Liver (tissue), 9 donors: Measurements from ENCODE around the gene PSD4. TPM values are rescaled to one million over a fixed set of nuclear protein-coding genes. Genes with fewer than 3 reads are reported as not detected.

ENCODE experiments used
- DNase-seq: peaks from one replicate; pipeline ENCODE4 v3.0.0-alpha.2; 2017; ENCODE audit warnings: low spot score
- H3K27ac ChIP-seq, 2 donors: one replicate each; pipeline ENCODE4 v1.7.0; 2013; ENCODE audit warnings: inconsistent platforms in 2 of 2, low read length in 2 of 2, control low read depth in 1 of 2, low read depth in 1 of 2, mild to moderate bottlenecking in 1 of 2
- H3K27me3 ChIP-seq, 4 donors: one replicate each; pipeline versions ENCODE4 v1.6.1 to v1.7.0; 2013; ENCODE audit warnings: low read length in 3 of 4, inconsistent platforms in 1 of 4, mild to moderate bottlenecking in 1 of 4, moderate library complexity in 1 of 4; ENCODE audit not compliant: control insufficient read depth in 4 of 4, insufficient read depth in 4 of 4
- H3K36me3 ChIP-seq, 4 donors: one replicate each; pipeline versions ENCODE4 v1.6.1 to v1.7.0; 2013; ENCODE audit warnings: low read length in 3 of 4, mild to moderate bottlenecking in 3 of 4, low read depth in 1 of 4, moderate library complexity in 1 of 4; ENCODE audit not compliant: control insufficient read depth in 4 of 4, insufficient read depth in 3 of 4
- H3K4me1 ChIP-seq, 4 donors: one replicate each; pipeline versions ENCODE4 v1.6.1 to v1.7.0; 2013; ENCODE audit warnings: low read length in 3 of 4, mild to moderate bottlenecking in 3 of 4, moderate library complexity in 1 of 4; ENCODE audit not compliant: control insufficient read depth in 4 of 4, insufficient read depth in 4 of 4
- H3K4me3 ChIP-seq, 3 donors: one replicate each; pipeline versions ENCODE4 v1.6.1 to v1.7.0; 2013; ENCODE audit warnings: low read length in 3 of 3, control low read depth in 1 of 3, low read depth in 1 of 3, mild to moderate bottlenecking in 1 of 3
- H3K9ac ChIP-seq, 2 donors: one replicate each; pipeline ENCODE4 v1.7.0; 2013; ENCODE audit warnings: low read length in 2 of 2, mild to moderate bottlenecking in 2 of 2, moderate library complexity in 2 of 2, control low read depth in 1 of 2, low read depth in 1 of 2
- H3K9me3 ChIP-seq, 4 donors: one replicate each; pipeline versions ENCODE4 v1.6.1 to v1.7.0; 2013; ENCODE audit warnings: low read length in 3 of 4; ENCODE audit not compliant: control insufficient read depth in 4 of 4
- ATF3 ChIP-seq: IDR thresholded peaks from 2 replicates; pipeline ENCODE4 v1.6.1; 2016; ENCODE audit warnings: antibody characterized with exemption
- EGR1 ChIP-seq, 2 donors: IDR thresholded peaks; 2 replicates each; pipeline ENCODE4 v1.6.1; 2016 to 2018; ENCODE audit warnings: antibody characterized with exemption in 2 of 2, low read depth in 2 of 2
- FOXA1 ChIP-seq: IDR thresholded peaks from 2 replicates; pipeline ENCODE4 v1.6.1; 2016; ENCODE audit warnings: antibody characterized with exemption
- FOXA2 ChIP-seq: IDR thresholded peaks from 2 replicates; pipeline ENCODE4 v1.6.1; 2016; ENCODE audit warnings: antibody characterized with exemption
- GABPA ChIP-seq, 2 donors: IDR thresholded peaks in 1 of 2; conservative IDR thresholded peaks in 1 of 2; 2 replicates each; pipeline ENCODE4 v1.6.1; 2016; ENCODE audit warnings: antibody characterized with exemption in 2 of 2, mild to moderate bottlenecking in 1 of 2, moderate library complexity in 1 of 2
- HNF4A ChIP-seq, 2 donors: conservative IDR thresholded peaks; 2 replicates each; pipeline ENCODE4 v1.6.1; 2016; ENCODE audit warnings: antibody characterized with exemption in 2 of 2, mild to moderate bottlenecking in 2 of 2
- HNF4G ChIP-seq: IDR thresholded peaks from 2 replicates; pipeline ENCODE4 v1.6.1; 2016; ENCODE audit warnings: antibody characterized with exemption
- JUND ChIP-seq, 2 donors: IDR thresholded peaks; 2 replicates each; pipeline ENCODE4 v1.6.1; 2016; ENCODE audit warnings: antibody characterized with exemption in 2 of 2
- NR2F2 ChIP-seq: IDR thresholded peaks from 2 replicates; pipeline ENCODE4 v1.6.1; 2016; ENCODE audit warnings: antibody characterized with exemption
- RAD21 ChIP-seq, 2 donors: IDR thresholded peaks; 2 replicates each; pipeline ENCODE4 v1.6.1; 2016; ENCODE audit warnings: antibody characterized with exemption in 2 of 2, mild to moderate bottlenecking in 2 of 2
- REST ChIP-seq: IDR thresholded peaks from 2 replicates; pipeline ENCODE4 v1.6.1; 2016; ENCODE audit warnings: antibody characterized with exemption, mild to moderate bottlenecking
- RXRA ChIP-seq, 2 donors: IDR thresholded peaks; 2 replicates each; pipeline ENCODE4 v1.6.1; 2017 to 2018; ENCODE audit warnings: antibody characterized with exemption in 2 of 2, mild to moderate bottlenecking in 1 of 2
- SP1 ChIP-seq: IDR thresholded peaks from 2 replicates; pipeline ENCODE4 v1.6.1; 2018; ENCODE audit warnings: antibody characterized with exemption, mild to moderate bottlenecking
- TAF1 ChIP-seq: conservative IDR thresholded peaks from 2 replicates; pipeline ENCODE4 v1.6.1; 2016; ENCODE audit warnings: antibody characterized with exemption, mild to moderate bottlenecking
- YY1 ChIP-seq: IDR thresholded peaks from 2 replicates; pipeline ENCODE4 v1.6.1; 2016; ENCODE audit warnings: antibody characterized with exemption, mild to moderate bottlenecking
- WGBS: extraction: QIAGEN DNeasy Blood & Tissue Kit; methylation state at CpG from one replicate; pipeline ENCODE4 v1.1.7; 2013; 5-methylcytosine and 5-hydroxymethylcytosine counted together
- polyA plus RNA-seq, 2 donors: library from polyadenylated mRNA; stranded (reverse) in 1 of 2; unstranded in 1 of 2; fragments of 200-250 nt in 1 of 2; fragments of >200 nt in 1 of 2; fragmentation: Nextera tagmentation in 1 of 2; extraction: Ambion mirVana in 1 of 2; gene quantifications; one replicate each; pipeline versions ENCODE4 v1.2.1 to v1.2.3, GENCODE V29; 2013 to 2015
- total RNA-seq, 2 donors: library from RNA; depleted of rRNA; stranded (reverse); fragments of >200 nt; gene quantifications; one replicate each; pipeline ENCODE4 v1.2.3, GENCODE V29; 2014
- TF ChIP-seq, protein P1 (sequence below): fragments of 150-350 bp; IDR thresholded peaks from 2 replicates; pipeline ENCODE4 v1.5.1; 2017; ENCODE audit warnings: improper control_type of control experiment, low read depth, low read length; ENCODE audit not compliant: missing input control
- TF ChIP-seq, protein P2 (sequence below): IDR thresholded peaks from 2 replicates; pipeline ENCODE4 v1.6.1; 2016; ENCODE audit warnings: antibody characterized with exemption
- TF ChIP-seq, protein P3 (sequence below): IDR thresholded peaks from 2 replicates; pipeline ENCODE4 v1.6.1; 2016; ENCODE audit warnings: antibody characterized with exemption
- donor health status: healthy.
- donor health status: healthy.
- donor health status: healthy.
- donor health status: healthy.
- donor health status: healthy.

Gene PSD4
- total and polyA plus RNA-seq, 4 donors, result 16.4 to 83.2 (median 34.4) TPM

- TF ChIP-seq, protein P1, sequence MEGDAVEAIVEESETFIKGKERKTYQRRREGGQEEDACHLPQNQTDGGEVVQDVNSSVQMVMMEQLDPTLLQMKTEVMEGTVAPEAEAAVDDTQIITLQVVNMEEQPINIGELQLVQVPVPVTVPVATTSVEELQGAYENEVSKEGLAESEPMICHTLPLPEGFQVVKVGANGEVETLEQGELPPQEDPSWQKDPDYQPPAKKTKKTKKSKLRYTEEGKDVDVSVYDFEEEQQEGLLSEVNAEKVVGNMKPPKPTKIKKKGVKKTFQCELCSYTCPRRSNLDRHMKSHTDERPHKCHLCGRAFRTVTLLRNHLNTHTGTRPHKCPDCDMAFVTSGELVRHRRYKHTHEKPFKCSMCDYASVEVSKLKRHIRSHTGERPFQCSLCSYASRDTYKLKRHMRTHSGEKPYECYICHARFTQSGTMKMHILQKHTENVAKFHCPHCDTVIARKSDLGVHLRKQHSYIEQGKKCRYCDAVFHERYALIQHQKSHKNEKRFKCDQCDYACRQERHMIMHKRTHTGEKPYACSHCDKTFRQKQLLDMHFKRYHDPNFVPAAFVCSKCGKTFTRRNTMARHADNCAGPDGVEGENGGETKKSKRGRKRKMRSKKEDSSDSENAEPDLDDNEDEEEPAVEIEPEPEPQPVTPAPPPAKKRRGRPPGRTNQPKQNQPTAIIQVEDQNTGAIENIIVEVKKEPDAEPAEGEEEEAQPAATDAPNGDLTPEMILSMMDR, result no peak
- TF ChIP-seq TAF1 (no peak), FOXA2 (no peak), FOXA1 (no peak), NR2F2 (no peak), JUND (IDR thresholded peaks at IDR 0.05) (no peak), RAD21 (IDR thresholded peaks at IDR 0.05) (no peak), ATF3 (no peak)
- TF ChIP-seq, protein P2, sequence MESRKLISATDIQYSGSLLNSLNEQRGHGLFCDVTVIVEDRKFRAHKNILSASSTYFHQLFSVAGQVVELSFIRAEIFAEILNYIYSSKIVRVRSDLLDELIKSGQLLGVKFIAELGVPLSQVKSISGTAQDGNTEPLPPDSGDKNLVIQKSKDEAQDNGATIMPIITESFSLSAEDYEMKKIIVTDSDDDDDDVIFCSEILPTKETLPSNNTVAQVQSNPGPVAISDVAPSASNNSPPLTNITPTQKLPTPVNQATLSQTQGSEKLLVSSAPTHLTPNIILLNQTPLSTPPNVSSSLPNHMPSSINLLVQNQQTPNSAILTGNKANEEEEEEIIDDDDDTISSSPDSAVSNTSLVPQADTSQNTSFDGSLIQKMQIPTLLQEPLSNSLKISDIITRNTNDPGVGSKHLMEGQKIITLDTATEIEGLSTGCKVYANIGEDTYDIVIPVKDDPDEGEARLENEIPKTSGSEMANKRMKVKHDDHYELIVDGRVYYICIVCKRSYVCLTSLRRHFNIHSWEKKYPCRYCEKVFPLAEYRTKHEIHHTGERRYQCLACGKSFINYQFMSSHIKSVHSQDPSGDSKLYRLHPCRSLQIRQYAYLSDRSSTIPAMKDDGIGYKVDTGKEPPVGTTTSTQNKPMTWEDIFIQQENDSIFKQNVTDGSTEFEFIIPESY, result no peak
Measured at GRCh38 chr2:113183264-113183663, 9.5 kb downstream of the PSD4 start (continued).

GRCh38 chr2:113183703-113184102 lies 9.9 kb downstream of the PSD4 start:
- Histone ChIP-seq H3K4me3 (no peak overlapping the region), H3K9me3 (no peaks in the 10 kb centered on the region), H3K9ac (no peak overlapping the region), H3K4me1 (peaks cover 17 to 56% (median 33%) of the 10 kb centered on the region in 4 donors), H3K27me3 (no peaks in the 10 kb centered on the region), H3K27ac (no peak overlapping the region), H3K36me3 (no peaks in the 10 kb centered on the region)
- no peak for DNase-seq
- WGBS, result 72% methylated on average over 2 of the region's 2 CpGs
- TF ChIP-seq JUND (IDR thresholded peaks at IDR 0.05) (no peak), EGR1 (IDR thresholded peaks at IDR 0.05; ENCODE audit: low read depth in 2 of 2) (no peak), FOXA1 (no peak), GABPA (IDR thresholded peaks at IDR 0.05 in 1 of 2, conservative IDR thresholded peaks at IDR 0.05 in 1 of 2) (no peak), RXRA (IDR thresholded peaks at IDR 0.05) (peak; percentile 13 to 27), SP1 (peak; percentile 23), REST (no peak), NR2F2 (no peak), FOXA2 (no peak), HNF4A (conservative IDR thresholded peaks at IDR 0.05) (peak; percentile 59 to 72), YY1 (no peak), ATF3 (no peak), RAD21 (IDR thresholded peaks at IDR 0.05) (no peak), HNF4G (peak; percentile 26), TAF1 (no peak)
- TF ChIP-seq, protein P2, result no peak
- TF ChIP-seq, protein P1, result no peak
- TF ChIP-seq, protein P3, sequence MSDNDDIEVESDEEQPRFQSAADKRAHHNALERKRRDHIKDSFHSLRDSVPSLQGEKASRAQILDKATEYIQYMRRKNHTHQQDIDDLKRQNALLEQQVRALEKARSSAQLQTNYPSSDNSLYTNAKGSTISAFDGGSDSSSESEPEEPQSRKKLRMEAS, result no peak
